AG09309 (cell line): ENCODE data around the gene ZGPAT.
"Not testable (repeated sequence)": the region's sequence is repeated elsewhere in the genome, so short reads cannot be mapped to it uniquely, and the experiment has no call there.

ENCODE experiments used
- DNase-seq: peaks from one replicate; pipeline ENCODE4 v3.0.0-alpha.2; 2010; ENCODE audit warnings: low read depth
- H3K4me3 ChIP-seq: 2 replicates; pipeline ENCODE4 v1.5.1; 2011; ENCODE audit warnings: mild to moderate bottlenecking, low read depth, low read length, moderate library complexity; ENCODE audit not compliant: control insufficient read depth
- TF ChIP-seq, protein P1 (sequence below): IDR thresholded peaks from 2 replicates; pipeline ENCODE4 v1.5.1; 2011; ENCODE audit warnings: mild to moderate bottlenecking, low read depth, low read length, inconsistent platforms; ENCODE audit not compliant: insufficient read depth, control insufficient read depth; ENCODE audit errors: missing control alignments

The ZGPAT gene

DNA sequence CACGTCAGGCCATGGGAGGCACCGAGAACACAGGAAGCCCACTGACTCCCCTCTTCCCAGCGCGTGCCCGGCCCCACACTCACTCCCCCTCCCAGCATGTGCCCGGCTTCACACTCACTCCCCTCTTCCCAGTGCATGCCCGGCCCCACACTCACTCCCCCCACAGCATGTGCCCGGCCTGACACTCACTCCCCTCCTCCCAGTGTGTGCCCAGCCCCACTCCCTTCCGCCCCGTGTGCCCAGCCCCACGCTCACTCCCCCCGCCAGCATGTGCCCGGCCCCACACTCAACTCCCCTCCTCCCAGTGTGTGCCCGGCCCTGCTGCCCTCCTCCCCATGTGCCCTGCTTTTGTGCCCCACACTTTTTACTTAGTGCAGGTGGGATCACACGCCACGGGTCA, 40.0 kb upstream of the ZGPAT start:
- DNase-seq: no peak
- H3K4me3 ChIP-seq: no peak overlapping the region
- TF ChIP-seq, protein P1, sequence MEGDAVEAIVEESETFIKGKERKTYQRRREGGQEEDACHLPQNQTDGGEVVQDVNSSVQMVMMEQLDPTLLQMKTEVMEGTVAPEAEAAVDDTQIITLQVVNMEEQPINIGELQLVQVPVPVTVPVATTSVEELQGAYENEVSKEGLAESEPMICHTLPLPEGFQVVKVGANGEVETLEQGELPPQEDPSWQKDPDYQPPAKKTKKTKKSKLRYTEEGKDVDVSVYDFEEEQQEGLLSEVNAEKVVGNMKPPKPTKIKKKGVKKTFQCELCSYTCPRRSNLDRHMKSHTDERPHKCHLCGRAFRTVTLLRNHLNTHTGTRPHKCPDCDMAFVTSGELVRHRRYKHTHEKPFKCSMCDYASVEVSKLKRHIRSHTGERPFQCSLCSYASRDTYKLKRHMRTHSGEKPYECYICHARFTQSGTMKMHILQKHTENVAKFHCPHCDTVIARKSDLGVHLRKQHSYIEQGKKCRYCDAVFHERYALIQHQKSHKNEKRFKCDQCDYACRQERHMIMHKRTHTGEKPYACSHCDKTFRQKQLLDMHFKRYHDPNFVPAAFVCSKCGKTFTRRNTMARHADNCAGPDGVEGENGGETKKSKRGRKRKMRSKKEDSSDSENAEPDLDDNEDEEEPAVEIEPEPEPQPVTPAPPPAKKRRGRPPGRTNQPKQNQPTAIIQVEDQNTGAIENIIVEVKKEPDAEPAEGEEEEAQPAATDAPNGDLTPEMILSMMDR: no peak

- H3K4me3 ChIP-seq: no peak overlapping the region
- DNase-seq: no peak
- TF ChIP-seq, protein P1: no peak
These were observed 39.5 kb upstream of the ZGPAT start for GRCh38 chr20:63668351-63668750.

DNA sequence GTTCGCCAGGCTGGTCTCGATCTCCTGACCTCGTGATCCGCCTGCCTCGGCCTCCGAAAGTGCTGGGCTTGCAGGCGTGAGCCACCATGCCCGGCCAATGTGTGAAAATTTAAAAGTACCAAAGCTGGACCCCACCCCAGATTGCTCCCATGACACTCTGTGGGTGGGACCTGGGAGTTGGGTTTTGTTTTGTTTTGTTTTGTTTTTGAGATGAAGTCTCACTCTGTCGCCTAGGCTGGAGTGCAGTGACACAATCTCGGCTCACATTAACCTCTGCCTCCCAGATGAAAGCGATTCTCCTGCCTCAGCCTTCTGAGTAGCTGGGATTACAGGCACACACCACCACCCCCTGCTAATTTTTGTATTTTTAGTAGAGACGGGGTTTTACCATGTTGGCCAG, 36.1 kb upstream of the ZGPAT start:
- DNase-seq, H3K4me3 ChIP-seq: not testable (repeated sequence)

GRCh38 chr20:63672666-63673065, 35.2 kb upstream of the ZGPAT start:
- H3K4me3 ChIP-seq: no peak overlapping the region
- TF ChIP-seq, protein P1: no peak
- no peak for DNase-seq

GRCh38 chr20:63673951-63674350, 33.9 kb upstream of the ZGPAT start:
- TF ChIP-seq, protein P1: no peak
- H3K4me3 ChIP-seq: no peak overlapping the region
- DNase-seq: no peak

DNA sequence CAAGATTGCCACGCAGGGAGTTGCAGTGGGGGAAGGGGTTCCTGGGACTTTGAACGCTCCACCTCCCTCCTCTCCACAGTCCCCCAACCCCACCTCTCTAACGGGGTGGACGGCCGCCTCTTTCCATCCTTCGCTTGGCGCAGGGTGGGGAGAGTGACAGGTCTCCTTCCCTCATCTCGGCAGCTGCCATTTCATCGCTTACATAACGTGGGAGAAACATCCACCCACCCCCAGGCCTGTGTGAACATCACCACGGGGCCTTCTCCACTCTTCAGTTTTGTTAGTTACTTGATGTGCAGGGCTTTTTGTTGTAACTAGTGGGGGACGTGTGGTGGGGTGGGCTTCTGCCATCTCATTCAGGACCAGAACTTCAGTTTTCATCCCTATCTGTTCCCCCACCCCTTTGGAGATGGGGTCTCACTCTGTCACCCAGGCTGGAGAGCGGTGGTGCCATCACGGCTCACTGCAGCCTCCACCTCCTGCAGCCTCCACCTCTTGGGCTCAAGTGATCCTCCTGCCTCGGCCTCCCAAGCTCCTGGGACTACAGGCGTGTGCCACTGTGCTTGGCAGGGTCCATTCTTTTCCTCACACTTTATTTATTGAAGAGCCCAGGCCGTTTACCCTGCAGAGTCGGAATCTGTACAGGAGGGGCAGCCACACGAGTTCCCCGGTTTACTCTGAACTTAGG, 32.0 kb upstream of the ZGPAT start:
- no peak overlapping the region for H3K4me3 ChIP-seq
- TF ChIP-seq, protein P1: no peak
- DNase-seq: no peak

- no peak for DNase-seq
- H3K4me3 ChIP-seq: no peak overlapping the region
- TF ChIP-seq, protein P1: no peak
These were observed 29.8 kb upstream of the ZGPAT start for GRCh38 chr20:63678071-63678470.
